ENCODE results near the gene SORCS2.

Gene SORCS2

GRCh38 chr4:7197910-7198309 is 5.6 kb downstream of the SORCS2 start:
- H3K9me3 ChIP-seq (ENCODE audit: insufficient read depth, low read depth, low read length) = no peaks in the 10 kb centered on the region
- no peak overlapping the region for H3K9ac ChIP-seq (ENCODE audit: low read depth, low read length)
- no peaks in the 10 kb centered on the region for H3K36me3 ChIP-seq (ENCODE audit: insufficient read depth, low read depth, low read length)
- peaks cover 16% of the 10 kb centered on the region for H3K4me1 ChIP-seq (ENCODE audit: insufficient read depth, low read length)
- no peak overlapping the region for H3K27ac ChIP-seq (ENCODE audit: low read length)
- no peak overlapping the region for H3K4me3 ChIP-seq (ENCODE audit: low read length)
- peaks cover 34% of the 10 kb centered on the region for H3K27me3 ChIP-seq (ENCODE audit: insufficient read depth, low read length)

- Histone ChIP-seq H3K9ac (ENCODE audit: low read depth, low read length) (no peak overlapping the region), H3K4me1 (ENCODE audit: insufficient read depth, low read length) (peaks cover 16% of the 10 kb centered on the region), H3K27me3 (ENCODE audit: insufficient read depth, low read length) (peaks cover 28% of the 10 kb centered on the region), H3K9me3 (ENCODE audit: insufficient read depth, low read depth, low read length) (no peaks in the 10 kb centered on the region), H3K4me3 (ENCODE audit: low read length) (no peak overlapping the region), H3K36me3 (ENCODE audit: insufficient read depth, low read depth, low read length) (no peaks in the 10 kb centered on the region), H3K27ac (ENCODE audit: low read length) (no peak overlapping the region)
These were observed 6.2 kb downstream of the SORCS2 start for GRCh38 chr4:7198440-7199128.

GRCh38 chr4:7199129-7199725 is 6.9 kb downstream of the SORCS2 start:
- H3K27me3 ChIP-seq (ENCODE audit: insufficient read depth, low read length) = peaks cover 21% of the 10 kb centered on the region
- H3K4me1 ChIP-seq (ENCODE audit: insufficient read depth, low read length) = peaks cover 16% of the 10 kb centered on the region
- H3K36me3 ChIP-seq (ENCODE audit: insufficient read depth, low read depth, low read length) = no peaks in the 10 kb centered on the region
- H3K9ac ChIP-seq (ENCODE audit: low read depth, low read length) = no peak overlapping the region
- no peaks in the 10 kb centered on the region for H3K9me3 ChIP-seq (ENCODE audit: insufficient read depth, low read depth, low read length)
- no peak overlapping the region for H3K27ac ChIP-seq (ENCODE audit: low read length)
- H3K4me3 ChIP-seq (ENCODE audit: low read length) = no peak overlapping the region

- H3K27ac ChIP-seq (ENCODE audit: low read length) = no peak overlapping the region
- peaks cover 16% of the 10 kb centered on the region for H3K4me1 ChIP-seq (ENCODE audit: insufficient read depth, low read length)
- no peaks in the 10 kb centered on the region for H3K36me3 ChIP-seq (ENCODE audit: insufficient read depth, low read depth, low read length)
- no peak overlapping the region for H3K9ac ChIP-seq (ENCODE audit: low read depth, low read length)
- no peak overlapping the region for H3K4me3 ChIP-seq (ENCODE audit: low read length)
- no peaks in the 10 kb centered on the region for H3K9me3 ChIP-seq (ENCODE audit: insufficient read depth, low read depth, low read length)
- H3K27me3 ChIP-seq (ENCODE audit: insufficient read depth, low read length) = peaks cover 15% of the 10 kb centered on the region
These were observed 7.6 kb downstream of the SORCS2 start for GRCh38 chr4:7199771-7200441.

DNA sequence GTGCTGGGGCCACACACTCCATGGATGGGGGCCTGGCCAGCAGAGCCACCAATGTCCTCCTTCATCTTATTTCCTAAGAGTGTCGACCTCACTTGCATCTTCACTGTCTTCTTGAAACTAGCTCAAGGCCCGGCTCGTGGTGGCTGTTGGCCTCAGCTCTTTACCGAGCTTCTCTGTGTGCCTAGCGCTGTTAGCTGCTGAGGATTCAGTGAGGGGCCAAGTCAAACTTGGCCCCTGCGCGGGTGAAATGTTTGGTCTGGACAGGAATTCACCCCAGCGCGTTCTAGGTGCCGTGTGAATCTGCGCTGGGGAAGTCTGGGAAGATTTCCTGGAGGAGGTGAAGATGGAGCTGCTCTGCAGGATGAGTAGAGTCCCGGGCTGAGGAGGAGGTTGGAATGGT is 8.5 kb downstream of the SORCS2 start:
- Histone ChIP-seq H3K27me3 (ENCODE audit: insufficient read depth, low read length) (peaks cover 6% of the 10 kb centered on the region), H3K36me3 (ENCODE audit: insufficient read depth, low read depth, low read length) (no peaks in the 10 kb centered on the region), H3K9ac (ENCODE audit: low read depth, low read length) (no peak overlapping the region), H3K4me3 (ENCODE audit: low read length) (no peak overlapping the region), H3K9me3 (ENCODE audit: insufficient read depth, low read depth, low read length) (no peaks in the 10 kb centered on the region), H3K4me1 (ENCODE audit: insufficient read depth, low read length) (peaks cover 16% of the 10 kb centered on the region), H3K27ac (ENCODE audit: low read length) (no peak overlapping the region)

DNA sequence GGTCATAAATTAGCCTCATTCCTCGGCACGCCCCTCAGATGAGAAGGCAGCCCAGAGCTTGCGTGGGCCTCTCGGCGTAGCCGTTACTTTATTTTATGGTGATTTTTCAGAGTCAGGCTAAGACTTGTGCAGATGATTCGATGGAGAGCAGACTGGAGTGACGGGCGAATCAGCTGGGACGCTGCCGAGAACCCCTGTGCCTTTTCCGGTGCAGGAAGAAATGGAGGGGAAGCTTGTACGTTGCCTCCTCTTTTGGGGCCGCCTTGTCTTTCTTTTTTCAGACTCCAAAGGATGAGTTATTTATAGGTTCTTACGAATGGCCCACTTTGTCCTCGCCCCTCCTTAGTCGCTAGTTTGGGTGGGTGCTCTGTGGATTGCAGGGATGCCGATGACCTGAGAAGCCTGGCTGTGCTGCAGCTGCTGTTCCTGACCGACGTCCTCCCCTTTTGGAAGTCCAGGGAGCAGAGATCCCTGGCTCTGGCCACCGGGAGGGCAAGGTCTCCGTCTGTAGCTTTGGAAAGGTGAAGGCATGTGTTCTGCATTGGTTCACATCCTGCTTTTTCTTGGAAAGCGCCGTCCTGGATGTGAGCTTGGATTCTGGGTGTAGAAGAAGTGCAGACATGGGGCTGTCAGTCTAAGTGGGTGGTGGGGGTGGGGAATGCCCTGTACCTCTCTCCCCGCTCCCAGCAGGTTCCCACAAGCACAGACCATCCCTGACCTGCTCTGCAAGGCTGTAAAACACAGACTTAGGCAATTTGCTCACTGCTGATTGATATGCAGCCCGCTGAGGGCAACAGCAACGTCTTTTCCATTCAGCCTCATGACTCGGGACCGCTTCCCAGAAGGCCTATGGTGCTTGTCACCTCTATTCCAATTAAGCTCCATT is 9.3 kb downstream of the SORCS2 start:
- no peaks in the 10 kb centered on the region for H3K36me3 ChIP-seq (ENCODE audit: insufficient read depth, low read depth, low read length)
- no peaks in the 10 kb centered on the region for H3K9me3 ChIP-seq (ENCODE audit: insufficient read depth, low read depth, low read length)
- H3K4me3 ChIP-seq (ENCODE audit: low read length) = no peak overlapping the region
- H3K27me3 ChIP-seq (ENCODE audit: insufficient read depth, low read length) = no peaks in the 10 kb centered on the region
- no peak overlapping the region for H3K9ac ChIP-seq (ENCODE audit: low read depth, low read length)
- no peak overlapping the region for H3K27ac ChIP-seq (ENCODE audit: low read length)
- peaks cover 16% of the 10 kb centered on the region for H3K4me1 ChIP-seq (ENCODE audit: insufficient read depth, low read length)

DNA sequence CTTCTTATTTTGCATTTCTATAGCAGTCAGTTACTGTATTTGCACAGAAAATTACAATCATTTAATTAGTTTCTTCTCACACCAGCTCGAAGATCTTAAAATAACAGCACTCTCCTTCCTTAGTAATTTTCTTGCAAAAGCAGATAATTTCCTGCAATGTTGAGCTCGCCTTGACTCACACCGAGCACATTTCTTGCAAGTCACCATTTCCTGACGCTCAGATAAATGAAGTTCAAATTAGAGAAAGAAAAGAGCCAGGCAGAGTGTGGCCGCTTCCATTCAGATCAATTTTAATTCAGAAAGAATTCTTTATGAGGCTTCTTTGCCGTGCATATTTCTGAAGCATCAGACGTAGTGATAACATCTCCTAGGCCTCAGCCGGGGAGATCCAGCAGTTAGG is 10.1 kb downstream of the SORCS2 start:
- H3K27me3 ChIP-seq (ENCODE audit: insufficient read depth, low read length) = no peaks in the 10 kb centered on the region
- H3K9me3 ChIP-seq (ENCODE audit: insufficient read depth, low read depth, low read length) = no peaks in the 10 kb centered on the region
- no peak overlapping the region for H3K9ac ChIP-seq (ENCODE audit: low read depth, low read length)
- peaks cover 17% of the 10 kb centered on the region for H3K4me1 ChIP-seq (ENCODE audit: insufficient read depth, low read length)
- H3K27ac ChIP-seq (ENCODE audit: low read length) = no peak overlapping the region
- no peaks in the 10 kb centered on the region for H3K36me3 ChIP-seq (ENCODE audit: insufficient read depth, low read depth, low read length)
- H3K4me3 ChIP-seq (ENCODE audit: low read length) = no peak overlapping the region

- Histone ChIP-seq H3K9me3 (ENCODE audit: insufficient read depth, low read depth, low read length) (no peaks in the 10 kb centered on the region), H3K4me3 (ENCODE audit: low read length) (no peak overlapping the region), H3K27ac (ENCODE audit: low read length) (no peak overlapping the region), H3K36me3 (ENCODE audit: insufficient read depth, low read depth, low read length) (no peaks in the 10 kb centered on the region), H3K4me1 (ENCODE audit: insufficient read depth, low read length) (peaks cover 20% of the 10 kb centered on the region), H3K27me3 (ENCODE audit: insufficient read depth, low read length) (no peaks in the 10 kb centered on the region), H3K9ac (ENCODE audit: low read depth, low read length) (no peak overlapping the region)
These were observed 12.5 kb downstream of the SORCS2 start for GRCh38 chr4:7204656-7205387.

GRCh38 chr4:7206385-7206784 is 14.0 kb downstream of the SORCS2 start:
- Histone ChIP-seq H3K4me1 (ENCODE audit: insufficient read depth, low read length) (peaks cover 19% of the 10 kb centered on the region), H3K4me3 (ENCODE audit: low read length) (no peak overlapping the region), H3K27ac (ENCODE audit: low read length) (no peak overlapping the region), H3K9me3 (ENCODE audit: insufficient read depth, low read depth, low read length) (no peaks in the 10 kb centered on the region), H3K36me3 (ENCODE audit: insufficient read depth, low read depth, low read length) (no peaks in the 10 kb centered on the region), H3K9ac (ENCODE audit: low read depth, low read length) (no peak overlapping the region), H3K27me3 (ENCODE audit: insufficient read depth, low read length) (no peaks in the 10 kb centered on the region)

DNA sequence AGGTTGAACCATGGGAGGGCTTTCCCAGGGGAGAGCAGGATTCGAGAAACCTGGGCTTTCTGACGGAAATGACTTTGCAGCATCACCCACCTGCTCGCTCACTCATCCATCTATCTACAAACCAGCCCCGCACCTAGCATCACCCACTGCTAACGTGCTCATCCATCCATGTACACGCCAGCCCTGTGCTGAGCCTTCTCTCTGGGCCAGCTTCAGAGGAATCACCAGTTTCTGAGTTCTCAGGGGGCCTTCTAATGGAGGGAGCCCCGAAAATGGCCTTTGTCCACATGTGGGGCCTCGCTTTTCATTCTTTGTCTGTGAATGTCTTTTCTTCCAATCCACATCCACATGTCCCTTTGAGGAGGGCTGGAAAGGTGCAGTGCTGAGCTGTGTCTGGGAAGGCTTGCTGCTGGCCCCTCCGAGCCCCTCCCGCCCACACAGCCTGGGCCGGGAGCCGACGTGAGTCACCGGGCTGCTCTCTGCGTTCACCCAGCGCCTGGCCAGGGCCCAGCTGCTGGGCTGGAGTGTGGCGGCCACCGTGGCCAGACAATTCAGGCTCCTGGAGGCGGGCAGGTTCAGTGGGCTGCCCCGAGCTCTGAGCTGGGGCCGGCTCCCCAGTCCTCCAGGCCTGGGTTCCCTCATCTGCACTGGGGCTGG is 14.7 kb downstream of the SORCS2 start:
- H3K9ac ChIP-seq (ENCODE audit: low read depth, low read length) = no peak overlapping the region
- H3K4me1 ChIP-seq (ENCODE audit: insufficient read depth, low read length) = peaks cover 12% of the 10 kb centered on the region
- H3K27me3 ChIP-seq (ENCODE audit: insufficient read depth, low read length) = no peaks in the 10 kb centered on the region
- H3K4me3 ChIP-seq (ENCODE audit: low read length) = no peak overlapping the region
- no peaks in the 10 kb centered on the region for H3K9me3 ChIP-seq (ENCODE audit: insufficient read depth, low read depth, low read length)
- no peaks in the 10 kb centered on the region for H3K36me3 ChIP-seq (ENCODE audit: insufficient read depth, low read depth, low read length)
- H3K27ac ChIP-seq (ENCODE audit: low read length) = no peak overlapping the region

Measured in iPS-20b (cell line).